ENCODE data around the gene PPL.

PPL gene

DNA sequence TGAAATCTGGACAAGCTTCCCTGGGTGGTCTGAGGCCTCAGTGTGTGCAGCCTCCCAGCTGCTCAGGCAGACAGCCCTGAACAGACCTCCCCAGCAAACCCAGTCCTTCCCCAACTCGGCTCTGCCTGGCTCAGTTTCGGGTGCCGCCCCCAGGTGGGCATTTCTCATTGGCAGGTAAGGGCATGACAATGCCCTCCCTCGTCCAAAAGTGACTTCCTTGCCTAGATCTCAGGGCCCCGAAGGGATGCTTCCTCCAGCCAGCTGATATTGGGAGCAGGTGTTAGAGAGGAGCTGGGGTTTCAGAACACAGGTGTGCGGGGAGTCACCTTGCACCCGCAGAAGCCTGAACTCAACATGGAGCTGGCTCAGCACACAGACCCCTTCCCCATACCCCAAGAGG, 3.8 kb upstream of the PPL start:
- no peaks in the 10 kb centered on the region for H3K9me3 ChIP-seq (ENCODE audit: low read depth, low read length)

DNA sequence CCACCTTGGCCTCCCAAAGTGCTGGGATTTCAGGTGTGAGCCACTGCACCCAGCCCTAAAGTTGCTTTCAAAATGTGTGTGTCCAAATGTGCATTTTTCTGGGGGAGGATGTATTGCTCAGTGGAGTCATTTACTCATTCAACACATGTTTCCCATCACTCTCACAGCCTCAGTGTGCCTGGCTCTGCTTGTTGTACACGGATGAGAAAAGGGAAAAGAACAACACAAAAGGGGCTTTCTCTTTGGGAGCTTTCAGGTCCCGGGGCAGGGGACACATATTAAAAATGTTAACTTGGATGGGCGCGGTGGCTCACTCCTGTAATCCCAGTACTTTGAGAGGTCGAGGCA, 1.7 kb upstream of the PPL start:
- DNase-seq (ENCODE audit: low read depth, low spot score), result no peak
- no peak overlapping the region for H3K4me3 ChIP-seq
- H3K27ac ChIP-seq, result no peak overlapping the region

More for the DNA sequence above, 3.8 kb upstream of the PPL start:
- H3K36me3 ChIP-seq (ENCODE audit: insufficient read depth, low read length), result no peaks in the 10 kb centered on the region
- H3K4me3 ChIP-seq, result no peak overlapping the region
- no peak overlapping the region for H3K9ac ChIP-seq (ENCODE audit: insufficient read length)
- DNase-seq (ENCODE audit: low read depth, low spot score), result no peak
- TF ChIP-seq FOXP2 (optimal IDR thresholded peaks at IDR 0.05; ENCODE audit: control extremely low read depth, extremely low read length, insufficient read depth) (no peak), EZH2 (IDR thresholded peaks at IDR 0.05) (no peak), POLR2AphosphoS5 (IDR thresholded peaks at IDR 0.05; ENCODE audit: borderline replicate concordance, low read depth, low read length) (no peak)
- H3K27ac ChIP-seq, result no peak overlapping the region

DNA sequence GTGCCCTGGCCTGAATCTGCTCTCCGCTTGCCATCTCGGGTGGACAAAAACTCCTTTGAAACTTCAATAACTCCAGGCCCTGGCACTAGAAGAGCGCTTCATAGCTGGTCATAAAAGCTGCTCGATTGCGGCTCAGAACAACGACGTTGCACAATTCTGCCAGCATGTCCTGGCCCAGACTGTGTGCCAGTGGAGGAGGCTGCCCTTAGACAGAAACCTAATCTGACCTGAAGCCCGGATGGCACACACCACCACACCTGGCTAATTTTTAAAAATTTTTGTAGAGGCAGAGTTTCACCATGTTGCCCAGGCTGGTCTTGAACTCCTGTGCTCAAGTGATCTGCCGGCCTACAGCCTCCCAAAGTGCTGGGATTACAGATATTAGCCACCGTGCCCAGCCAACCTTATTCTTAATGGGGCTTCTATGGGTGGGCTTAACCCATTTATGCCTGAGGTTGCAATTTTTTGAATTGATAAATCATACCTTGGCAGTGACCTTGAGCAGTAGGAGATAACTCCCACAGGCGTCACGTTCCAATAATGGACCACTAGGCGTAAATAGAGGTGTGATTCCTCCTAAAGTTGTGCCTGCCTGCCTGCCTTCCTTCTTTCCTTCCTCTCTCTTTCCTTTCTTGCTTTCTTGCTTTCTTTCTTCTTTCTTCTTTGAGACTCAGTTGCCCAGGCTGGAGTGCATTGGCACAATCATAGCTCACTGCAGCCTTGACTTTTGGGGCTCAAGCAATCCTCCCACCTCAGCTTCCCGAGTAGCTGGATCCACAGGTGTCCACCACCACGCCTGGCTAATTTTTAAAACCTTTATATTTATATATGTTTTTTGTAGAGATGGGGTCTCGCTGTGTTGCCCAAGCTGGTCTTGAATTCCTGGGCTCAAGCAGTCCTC, 1.1 kb upstream of the PPL start:
- TF ChIP-seq POLR2AphosphoS5 (IDR thresholded peaks at IDR 0.05; ENCODE audit: borderline replicate concordance, low read depth, low read length) (no peak), EZH2 (IDR thresholded peaks at IDR 0.05) (no peak), FOXP2 (optimal IDR thresholded peaks at IDR 0.05; ENCODE audit: control extremely low read depth, extremely low read length, insufficient read depth) (no peak)
- Histone ChIP-seq H3K27ac (no peak overlapping the region), H3K9me3 (ENCODE audit: low read depth, low read length) (no peaks in the 10 kb centered on the region), H3K36me3 (ENCODE audit: insufficient read depth, low read length) (no peaks in the 10 kb centered on the region), H3K4me3 (no peak overlapping the region), H3K9ac (ENCODE audit: insufficient read length) (no peak overlapping the region)
- no peak for DNase-seq (ENCODE audit: low read depth, low spot score)

More for the DNA sequence above, 1.7 kb upstream of the PPL start:
- Histone ChIP-seq H3K36me3 (ENCODE audit: insufficient read depth, low read length) (no peaks in the 10 kb centered on the region), H3K9me3 (ENCODE audit: low read depth, low read length) (no peaks in the 10 kb centered on the region), H3K9ac (ENCODE audit: insufficient read length) (no peak overlapping the region)
- no peak for TF ChIP-seq FOXP2 (optimal IDR thresholded peaks at IDR 0.05; ENCODE audit: control extremely low read depth, extremely low read length, insufficient read depth)
- no peak for TF ChIP-seq POLR2AphosphoS5 (IDR thresholded peaks at IDR 0.05; ENCODE audit: borderline replicate concordance, low read depth, low read length)
- no peak for TF ChIP-seq EZH2 (IDR thresholded peaks at IDR 0.05)

DNA sequence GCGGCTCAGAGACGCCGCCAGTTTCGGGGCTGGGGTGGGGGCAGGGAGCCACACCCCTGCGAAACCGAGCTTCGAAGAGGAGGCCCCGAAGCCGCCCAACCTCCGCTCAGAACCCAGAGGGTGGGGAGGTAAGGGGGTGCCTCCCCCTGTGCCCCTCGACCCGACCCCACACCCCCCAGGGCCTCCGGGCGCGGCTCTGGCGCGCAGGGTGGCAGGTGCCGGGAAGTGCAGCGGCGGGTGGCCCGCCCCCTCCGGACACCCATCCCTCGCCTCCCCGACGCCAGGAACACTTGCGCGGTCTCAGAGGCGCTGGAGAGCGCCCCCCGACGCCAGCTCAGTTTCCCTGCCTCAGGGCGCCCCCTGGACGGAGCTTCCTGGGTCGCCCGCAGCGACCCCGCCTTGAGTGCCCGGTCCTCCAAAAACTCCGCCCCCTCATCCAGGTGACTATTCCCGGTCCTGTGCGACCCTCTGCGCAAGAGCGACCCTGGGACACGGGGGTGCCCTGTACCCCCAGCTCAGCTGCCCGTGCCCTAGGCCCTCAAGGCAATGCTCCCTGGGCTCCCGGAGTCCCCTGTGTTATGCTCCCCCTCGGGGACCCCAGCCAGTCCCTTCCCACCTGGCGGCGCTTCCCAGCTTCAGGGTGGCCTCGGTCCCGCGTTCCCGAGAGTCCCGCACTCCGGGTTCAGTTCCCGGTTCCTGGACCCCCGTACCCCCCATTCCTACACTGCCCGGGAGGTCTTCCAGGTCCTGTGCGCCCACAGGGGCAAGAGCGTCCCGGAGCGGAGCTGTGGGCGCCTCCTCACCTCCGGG, 562 bp downstream of the PPL start:
- TF ChIP-seq FOXP2 (optimal IDR thresholded peaks at IDR 0.05; ENCODE audit: control extremely low read depth, extremely low read length, insufficient read depth), result no peak
- TF ChIP-seq EZH2 (IDR thresholded peaks at IDR 0.05), result peak; percentile 88
- no peak for TF ChIP-seq POLR2AphosphoS5 (IDR thresholded peaks at IDR 0.05; ENCODE audit: borderline replicate concordance, low read depth, low read length)
- Histone ChIP-seq H3K9me3 (ENCODE audit: low read depth, low read length) (no peaks in the 10 kb centered on the region), H3K4me3 (no peak overlapping the region), H3K9ac (ENCODE audit: insufficient read length) (no peak overlapping the region), H3K27ac (no peak overlapping the region), H3K36me3 (ENCODE audit: insufficient read depth, low read length) (no peaks in the 10 kb centered on the region)
- no peak for DNase-seq (ENCODE audit: low read depth, low spot score)

DNA sequence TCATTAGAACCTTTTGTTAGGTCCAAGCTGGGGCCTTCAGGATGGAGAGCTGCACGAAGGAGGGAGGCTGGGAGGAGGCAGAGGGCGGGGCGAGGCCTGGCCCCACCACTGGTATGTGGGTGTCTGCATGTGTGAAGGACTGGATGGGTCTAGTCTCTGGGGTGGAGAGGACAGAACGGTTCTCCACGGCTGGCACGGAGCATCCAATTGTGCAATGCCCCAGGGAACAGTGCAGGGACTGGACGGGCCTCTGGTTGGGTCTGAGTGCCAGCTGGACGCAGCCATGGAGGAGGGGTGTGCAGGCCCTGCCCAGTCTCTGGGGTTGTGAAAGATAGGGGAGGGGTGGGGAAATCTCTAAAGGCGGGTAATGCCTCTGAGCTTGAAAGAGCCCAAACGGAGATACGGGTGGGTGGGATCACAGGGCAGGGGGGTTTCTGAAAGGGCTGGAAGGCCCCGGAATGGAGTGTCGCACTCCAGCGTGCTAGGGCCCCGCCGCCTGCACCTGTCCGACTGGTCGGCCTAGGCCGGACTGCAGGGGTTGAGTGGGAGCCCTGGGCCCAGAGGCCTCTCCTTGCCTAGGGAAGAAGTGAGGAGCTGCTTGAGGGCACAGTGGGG, 1.6 kb downstream of the PPL start:
- TF ChIP-seq POLR2AphosphoS5 (IDR thresholded peaks at IDR 0.05; ENCODE audit: borderline replicate concordance, low read depth, low read length), result no peak
- no peak for TF ChIP-seq FOXP2 (optimal IDR thresholded peaks at IDR 0.05; ENCODE audit: control extremely low read depth, extremely low read length, insufficient read depth)
- TF ChIP-seq EZH2 (IDR thresholded peaks at IDR 0.05), result no peak
- DNase-seq (ENCODE audit: low read depth, low spot score), result no peak
- Histone ChIP-seq H3K4me3 (no peak overlapping the region), H3K36me3 (ENCODE audit: insufficient read depth, low read length) (no peaks in the 10 kb centered on the region), H3K9ac (ENCODE audit: insufficient read length) (no peak overlapping the region), H3K9me3 (ENCODE audit: low read depth, low read length) (no peaks in the 10 kb centered on the region), H3K27ac (no peak overlapping the region)

DNA sequence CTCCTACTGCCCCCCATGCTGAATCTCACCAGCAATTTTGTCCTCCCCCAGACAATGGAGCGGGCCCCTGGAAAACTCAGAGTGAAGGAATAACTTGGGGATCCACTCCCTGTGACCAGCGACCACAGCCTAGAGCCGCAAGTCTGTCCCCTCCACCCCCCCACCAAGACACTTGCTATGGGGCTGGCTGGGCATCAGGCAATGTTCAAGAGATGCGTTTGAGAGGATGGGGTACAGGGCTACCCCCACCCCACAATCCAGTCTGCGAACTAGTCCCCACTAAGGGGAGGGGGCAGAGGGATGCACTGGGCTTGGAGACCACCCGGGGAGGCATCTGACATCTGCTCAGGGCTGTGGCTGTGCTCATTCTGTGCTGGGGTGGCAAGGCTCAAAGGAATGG, 2.4 kb downstream of the PPL start:
- Histone ChIP-seq H3K4me3 (no peak overlapping the region), H3K36me3 (ENCODE audit: insufficient read depth, low read length) (no peaks in the 10 kb centered on the region), H3K27ac (no peak overlapping the region), H3K9ac (ENCODE audit: insufficient read length) (no peak overlapping the region), H3K9me3 (ENCODE audit: low read depth, low read length) (no peaks in the 10 kb centered on the region)
- TF ChIP-seq POLR2AphosphoS5 (IDR thresholded peaks at IDR 0.05; ENCODE audit: borderline replicate concordance, low read depth, low read length) (no peak), EZH2 (IDR thresholded peaks at IDR 0.05) (no peak), FOXP2 (optimal IDR thresholded peaks at IDR 0.05; ENCODE audit: control extremely low read depth, extremely low read length, insufficient read depth) (no peak)
- no peak for DNase-seq (ENCODE audit: low read depth, low spot score)

DNA sequence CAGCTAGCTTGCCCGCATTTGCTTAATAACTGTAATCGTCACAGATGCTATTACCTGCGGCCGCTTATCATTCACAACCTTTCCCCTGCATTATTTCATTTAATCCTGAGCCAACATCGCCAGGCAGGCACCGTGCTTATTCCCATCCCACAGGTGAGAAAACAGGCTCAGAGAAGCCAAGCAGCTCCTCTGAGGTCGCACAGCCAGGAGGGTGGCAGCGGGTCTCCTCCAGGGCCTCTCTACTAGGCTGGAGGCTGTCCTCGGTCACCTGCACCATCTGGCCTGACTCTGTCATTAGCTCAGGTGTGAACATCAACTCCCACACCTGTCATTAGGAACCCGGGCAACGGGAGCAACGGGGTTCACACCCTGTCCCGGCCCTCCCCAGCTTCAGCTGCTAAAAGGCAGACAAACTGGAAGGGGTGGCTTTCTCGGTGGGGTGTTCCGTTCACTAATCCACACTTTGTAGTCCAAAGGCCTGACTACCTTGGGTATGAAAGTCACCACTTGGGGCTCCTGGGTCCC, 3.0 kb downstream of the PPL start:
- no peak for TF ChIP-seq FOXP2 (optimal IDR thresholded peaks at IDR 0.05; ENCODE audit: control extremely low read depth, extremely low read length, insufficient read depth)
- TF ChIP-seq POLR2AphosphoS5 (IDR thresholded peaks at IDR 0.05; ENCODE audit: borderline replicate concordance, low read depth, low read length), result no peak
- TF ChIP-seq EZH2 (IDR thresholded peaks at IDR 0.05), result no peak
- DNase-seq (ENCODE audit: low read depth, low spot score), result no peak
- Histone ChIP-seq H3K36me3 (ENCODE audit: insufficient read depth, low read length) (no peaks in the 10 kb centered on the region), H3K9me3 (ENCODE audit: low read depth, low read length) (no peaks in the 10 kb centered on the region), H3K9ac (ENCODE audit: insufficient read length) (no peak overlapping the region), H3K4me3 (no peak overlapping the region), H3K27ac (no peak overlapping the region)

DNA sequence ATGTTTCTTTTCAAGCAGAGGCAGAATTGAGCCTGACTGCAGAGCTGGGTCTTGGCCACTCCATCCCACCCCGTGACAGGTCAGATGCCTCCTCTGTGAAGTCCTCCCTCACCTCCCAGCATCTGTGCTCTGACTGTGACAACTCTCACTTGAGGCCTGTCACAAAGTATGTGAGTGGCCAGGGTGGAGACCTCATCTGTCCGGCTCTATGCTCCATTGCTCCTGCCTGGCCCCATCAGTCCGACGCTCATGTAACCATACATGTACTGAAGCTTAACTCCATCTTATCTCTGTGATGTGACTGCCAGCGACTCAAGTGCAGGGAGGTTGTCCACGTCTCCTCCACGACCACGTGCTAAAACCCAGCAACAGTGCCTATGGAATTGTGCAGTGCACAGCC, 3.5 kb downstream of the PPL start:
- no peak for DNase-seq (ENCODE audit: low read depth, low spot score)
- Histone ChIP-seq H3K4me3 (no peak overlapping the region), H3K27ac (no peak overlapping the region), H3K36me3 (ENCODE audit: insufficient read depth, low read length) (no peaks in the 10 kb centered on the region), H3K9ac (ENCODE audit: insufficient read length) (no peak overlapping the region), H3K9me3 (ENCODE audit: low read depth, low read length) (no peaks in the 10 kb centered on the region)
- TF ChIP-seq EZH2 (IDR thresholded peaks at IDR 0.05), result no peak
- no peak for TF ChIP-seq POLR2AphosphoS5 (IDR thresholded peaks at IDR 0.05; ENCODE audit: borderline replicate concordance, low read depth, low read length)
- TF ChIP-seq FOXP2 (optimal IDR thresholded peaks at IDR 0.05; ENCODE audit: control extremely low read depth, extremely low read length, insufficient read depth), result no peak

Measured in SK-N-MC (cell line).